Measurements from ENCODE around the gene TMPRSS15.

Gene TMPRSS15

DNA sequence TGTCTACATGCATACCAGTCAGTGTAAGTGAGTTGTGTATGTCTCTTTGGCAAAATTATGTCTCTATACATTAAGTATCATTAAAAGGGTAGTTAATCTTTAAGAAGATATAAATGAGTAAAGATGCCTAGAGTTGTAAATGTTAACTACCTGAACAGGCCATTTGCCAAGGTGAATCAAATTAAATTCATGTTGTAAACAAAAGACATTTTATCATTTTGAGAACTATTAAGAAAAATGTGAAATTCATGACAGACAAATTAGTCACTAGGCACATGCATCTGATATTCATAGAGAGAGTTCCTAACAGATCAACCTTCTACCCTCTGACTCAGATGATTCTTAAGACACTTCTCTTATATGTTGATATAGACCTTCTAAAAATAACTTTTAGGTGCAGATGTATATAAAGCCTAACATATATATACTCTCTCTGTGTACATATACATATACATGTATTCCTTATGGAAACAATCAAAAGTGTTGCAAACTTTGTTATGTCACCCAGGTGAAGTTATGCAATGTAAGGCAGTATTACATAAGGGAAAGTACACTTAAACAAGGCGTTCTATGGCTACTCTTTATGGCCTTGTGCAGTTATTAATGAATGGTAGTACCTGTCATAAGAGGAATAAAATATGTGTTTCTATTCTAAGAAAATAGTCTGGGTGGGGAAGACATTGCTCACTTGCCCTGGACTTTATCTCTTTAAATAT is at the start of gene TMPRSS15:
Gene TMPRSS15, minus strand, starts transcription at position 51 of the 716 bp plus-strand sequence. CDS start 163 bp downstream, outside the sequence.
- no peaks in the 10 kb centered on the region for H3K9me3 ChIP-seq (ENCODE audit: control insufficient read depth, insufficient read depth, low read length)
- H3K27me3 ChIP-seq (ENCODE audit: control insufficient read depth, insufficient read depth, low read length), result no peaks in the 10 kb centered on the region
- H3K9ac ChIP-seq (ENCODE audit: low read depth, low read length), result no peak within 1 kb of the TSS
- no peaks in the 10 kb centered on the region for H3K36me3 ChIP-seq (ENCODE audit: control insufficient read depth, insufficient read depth, low read length)
- H3K4me1 ChIP-seq (ENCODE audit: control insufficient read depth, insufficient read depth, low read length), result no peaks in the 10 kb centered on the region
- no peak within 1 kb of the TSS for H3K4me3 ChIP-seq (ENCODE audit: low read depth, low read length)

DNA sequence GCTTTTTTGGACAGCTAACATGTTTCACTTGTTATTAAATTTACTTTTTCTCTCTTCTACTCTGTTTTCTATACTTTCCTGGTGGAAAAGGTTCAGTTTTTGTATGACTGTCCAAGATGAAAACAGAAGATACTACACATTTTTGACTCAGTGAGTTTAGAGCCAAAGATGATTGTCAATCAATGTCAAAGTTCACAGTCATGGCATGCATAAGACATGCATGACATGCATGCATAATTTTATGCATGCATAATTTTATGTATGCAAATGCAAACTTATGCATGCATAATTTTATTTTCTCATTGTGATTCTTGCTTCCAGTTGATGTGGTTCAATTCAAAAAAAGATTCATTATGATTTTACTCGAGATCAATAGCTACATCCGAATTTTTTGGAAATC is 48.1 kb upstream of the TMPRSS15 start:
- no peaks in the 10 kb centered on the region for H3K9me3 ChIP-seq (ENCODE audit: control insufficient read depth, insufficient read depth, low read length)
- H3K4me1 ChIP-seq (ENCODE audit: control insufficient read depth, insufficient read depth, low read length), result no peaks in the 10 kb centered on the region
- H3K4me3 ChIP-seq (ENCODE audit: low read depth, low read length), result no peak overlapping the region
- no peak overlapping the region for H3K9ac ChIP-seq (ENCODE audit: low read depth, low read length)
- no peaks in the 10 kb centered on the region for H3K36me3 ChIP-seq (ENCODE audit: control insufficient read depth, insufficient read depth, low read length)
- no peaks in the 10 kb centered on the region for H3K27me3 ChIP-seq (ENCODE audit: control insufficient read depth, insufficient read depth, low read length)

DNA sequence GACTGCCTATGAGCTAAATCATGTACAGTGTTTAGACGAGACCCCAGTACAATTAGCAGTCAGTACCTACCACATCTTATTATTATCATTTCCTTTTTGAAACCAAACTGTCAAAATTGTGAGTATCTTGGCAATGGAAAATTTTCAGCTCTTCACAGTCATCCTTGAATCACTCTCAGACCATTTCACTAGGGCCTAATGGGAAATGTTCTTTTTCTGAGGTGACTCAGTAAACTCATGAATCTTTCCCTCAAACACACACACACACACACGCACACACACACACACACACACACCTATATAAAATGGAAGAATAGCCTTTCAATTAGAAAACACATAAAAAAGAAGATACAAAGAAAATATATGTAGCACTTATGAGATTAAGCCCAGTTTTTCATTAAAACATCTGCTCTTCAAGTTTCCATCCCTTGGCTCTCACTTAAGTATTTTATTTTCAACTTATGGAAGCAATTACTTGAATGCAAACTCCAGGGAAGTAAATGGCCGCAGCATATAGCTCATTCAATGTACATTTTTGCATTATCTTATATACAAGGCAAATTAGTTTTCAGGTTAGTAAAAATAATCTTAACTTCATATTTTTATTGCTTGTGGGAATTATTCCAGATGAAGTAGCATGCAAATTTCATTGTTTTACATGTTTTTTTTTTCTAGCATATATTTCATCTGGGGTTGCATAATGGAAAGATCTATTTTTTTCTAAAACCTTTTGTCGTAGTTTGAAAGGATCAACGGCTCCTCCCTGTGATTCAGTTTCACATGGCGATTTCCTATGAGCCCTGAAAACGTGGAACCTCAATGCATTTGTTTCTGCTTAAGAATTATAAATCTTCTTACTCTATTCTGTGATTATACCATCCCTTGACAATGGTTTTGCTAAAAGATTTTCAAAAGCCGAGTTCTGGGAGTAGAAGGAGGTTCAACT is 46.3 kb upstream of the TMPRSS15 start:
- H3K9me3 ChIP-seq (ENCODE audit: control insufficient read depth, insufficient read depth, low read length), result no peaks in the 10 kb centered on the region
- no peaks in the 10 kb centered on the region for H3K27me3 ChIP-seq (ENCODE audit: control insufficient read depth, insufficient read depth, low read length)
- H3K9ac ChIP-seq (ENCODE audit: low read depth, low read length), result no peak overlapping the region
- no peak overlapping the region for H3K4me3 ChIP-seq (ENCODE audit: low read depth, low read length)
- H3K36me3 ChIP-seq (ENCODE audit: control insufficient read depth, insufficient read depth, low read length), result no peaks in the 10 kb centered on the region
- no peaks in the 10 kb centered on the region for H3K4me1 ChIP-seq (ENCODE audit: control insufficient read depth, insufficient read depth, low read length)

DNA sequence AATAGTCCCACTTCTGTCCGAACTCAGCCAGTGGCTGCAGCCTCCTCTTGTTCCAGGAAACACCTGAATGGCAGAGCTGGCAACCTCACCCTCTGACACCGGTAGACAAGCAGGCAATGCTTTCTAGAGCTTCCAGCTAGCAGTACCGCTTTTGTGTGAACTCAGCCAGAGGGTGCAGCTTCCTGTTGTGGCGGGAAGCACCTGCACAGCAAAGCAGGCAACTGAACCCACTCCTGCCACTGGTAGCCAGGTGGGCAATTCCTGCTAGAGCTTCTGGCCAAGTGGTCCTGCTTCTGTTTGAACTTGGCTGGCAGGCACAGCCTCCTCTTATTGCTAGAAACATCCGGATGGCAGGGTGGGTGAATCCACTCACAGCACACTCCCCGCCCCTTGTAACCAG is 40.1 kb upstream of the TMPRSS15 start:
- no peak overlapping the region for H3K9ac ChIP-seq (ENCODE audit: low read depth, low read length)

DNA sequence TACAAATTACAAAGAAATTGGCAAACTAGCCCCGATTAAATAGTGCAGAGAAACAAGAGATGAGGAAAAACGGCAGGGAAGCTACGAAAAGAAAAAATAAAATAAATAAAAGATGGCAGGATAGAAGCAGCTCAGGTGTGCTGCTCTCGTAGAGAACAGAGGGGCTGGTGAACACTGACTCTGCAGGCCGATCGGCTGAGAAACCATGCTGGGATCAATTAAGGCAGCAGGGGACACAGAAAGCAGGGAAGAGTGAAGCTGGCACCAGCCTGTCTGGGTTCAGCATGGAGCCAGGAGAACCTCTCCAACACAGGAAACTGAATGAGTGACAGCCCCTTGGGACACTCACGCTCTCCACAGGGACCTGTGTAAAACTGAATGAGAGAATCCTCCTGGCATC is 39.5 kb upstream of the TMPRSS15 start:
- Histone ChIP-seq H3K4me3 (ENCODE audit: low read depth, low read length) (no peak overlapping the region), H3K27me3 (ENCODE audit: control insufficient read depth, insufficient read depth, low read length) (no peaks in the 10 kb centered on the region), H3K9me3 (ENCODE audit: control insufficient read depth, insufficient read depth, low read length) (no peaks in the 10 kb centered on the region), H3K36me3 (ENCODE audit: control insufficient read depth, insufficient read depth, low read length) (no peaks in the 10 kb centered on the region), H3K9ac (ENCODE audit: low read depth, low read length) (no peak overlapping the region), H3K4me1 (ENCODE audit: control insufficient read depth, insufficient read depth, low read length) (no peaks in the 10 kb centered on the region)

More for the DNA sequence above, 40.1 kb upstream of the TMPRSS15 start:
- no peaks in the 10 kb centered on the region for H3K36me3 ChIP-seq (ENCODE audit: control insufficient read depth, insufficient read depth, low read length)
- no peaks in the 10 kb centered on the region for H3K9me3 ChIP-seq (ENCODE audit: control insufficient read depth, insufficient read depth, low read length)
- H3K4me1 ChIP-seq (ENCODE audit: control insufficient read depth, insufficient read depth, low read length), result no peaks in the 10 kb centered on the region
- H3K27me3 ChIP-seq (ENCODE audit: control insufficient read depth, insufficient read depth, low read length), result no peaks in the 10 kb centered on the region
- no peak overlapping the region for H3K4me3 ChIP-seq (ENCODE audit: low read depth, low read length)

DNA sequence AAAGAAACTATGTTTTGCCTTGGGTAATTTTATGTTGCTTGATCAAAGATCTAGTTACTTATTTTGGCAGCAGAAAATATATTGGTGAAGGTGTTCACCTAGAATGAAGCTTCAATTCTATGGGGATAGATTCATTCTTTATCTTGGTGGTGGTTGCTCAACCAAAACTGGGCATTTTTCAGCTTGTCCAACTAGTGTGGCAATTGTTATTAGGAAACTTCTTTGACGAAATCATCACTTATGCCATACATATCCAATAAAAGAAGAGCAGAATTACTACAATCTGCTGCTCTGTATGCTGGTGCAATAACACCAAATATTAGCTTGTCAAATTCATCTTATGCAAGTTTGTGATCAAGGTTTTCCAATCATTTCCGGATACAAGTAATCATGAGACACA is 26.8 kb upstream of the TMPRSS15 start:
- Histone ChIP-seq H3K27me3 (ENCODE audit: control insufficient read depth, insufficient read depth, low read length) (no peaks in the 10 kb centered on the region), H3K9ac (ENCODE audit: low read depth, low read length) (no peak overlapping the region), H3K4me1 (ENCODE audit: control insufficient read depth, insufficient read depth, low read length) (no peaks in the 10 kb centered on the region), H3K9me3 (ENCODE audit: control insufficient read depth, insufficient read depth, low read length) (no peaks in the 10 kb centered on the region), H3K4me3 (ENCODE audit: low read depth, low read length) (no peak overlapping the region), H3K36me3 (ENCODE audit: control insufficient read depth, insufficient read depth, low read length) (no peaks in the 10 kb centered on the region)

DNA sequence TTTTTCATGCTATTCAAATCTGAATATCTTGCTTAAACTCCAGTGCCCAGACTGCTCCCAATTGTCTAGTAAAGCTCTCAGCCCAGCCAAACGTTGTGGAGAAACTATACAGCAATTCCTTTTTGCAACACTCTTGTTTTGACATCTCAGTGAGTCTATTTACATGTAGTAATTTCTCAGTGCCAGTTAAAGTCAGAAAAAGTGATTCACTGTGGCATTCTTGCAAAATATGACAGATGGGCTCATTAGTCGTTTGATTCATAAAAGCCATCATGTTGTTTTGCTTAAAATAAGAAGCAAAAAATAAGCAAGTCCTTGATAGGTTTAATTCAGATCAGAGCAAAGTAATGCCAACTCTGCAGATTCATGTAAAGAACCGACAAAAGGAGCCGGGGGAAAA is 20.7 kb upstream of the TMPRSS15 start:
- no peaks in the 10 kb centered on the region for H3K36me3 ChIP-seq (ENCODE audit: control insufficient read depth, insufficient read depth, low read length)
- H3K9ac ChIP-seq (ENCODE audit: low read depth, low read length), result no peak overlapping the region
- H3K27me3 ChIP-seq (ENCODE audit: control insufficient read depth, insufficient read depth, low read length), result no peaks in the 10 kb centered on the region
- no peaks in the 10 kb centered on the region for H3K9me3 ChIP-seq (ENCODE audit: control insufficient read depth, insufficient read depth, low read length)
- no peak overlapping the region for H3K4me3 ChIP-seq (ENCODE audit: low read depth, low read length)
- H3K4me1 ChIP-seq (ENCODE audit: control insufficient read depth, insufficient read depth, low read length), result no peaks in the 10 kb centered on the region

DNA sequence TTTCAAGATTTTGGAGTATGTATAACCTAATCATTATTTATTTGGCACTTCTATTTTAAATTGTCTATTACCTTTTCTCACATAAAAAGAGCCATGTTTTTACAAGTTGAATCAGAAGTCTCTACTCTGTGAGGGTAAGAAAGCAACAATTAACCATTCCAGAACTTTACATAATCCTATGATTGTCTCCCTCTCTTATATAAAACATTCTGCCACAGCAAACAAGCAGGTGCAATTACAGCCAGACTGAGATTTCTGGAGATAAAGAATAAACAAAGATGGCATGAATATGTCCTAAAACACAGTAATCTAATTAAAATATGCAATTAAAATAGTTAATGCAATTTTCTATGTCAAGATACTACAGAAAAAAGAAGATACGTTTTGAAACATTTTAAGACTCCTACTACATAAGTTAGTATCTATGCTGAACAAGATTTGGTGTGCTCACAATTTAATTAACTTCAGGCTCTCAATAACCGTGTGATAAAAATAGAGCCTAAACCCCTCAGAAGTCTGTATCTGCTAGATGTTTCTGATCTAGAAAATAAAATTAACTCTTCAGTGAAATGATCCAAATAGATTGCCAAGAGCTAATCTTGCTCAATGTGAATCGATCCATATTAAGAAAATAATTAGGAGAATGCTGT is 13.7 kb upstream of the TMPRSS15 start:
- Histone ChIP-seq H3K36me3 (ENCODE audit: control insufficient read depth, insufficient read depth, low read length) (no peaks in the 10 kb centered on the region), H3K9ac (ENCODE audit: low read depth, low read length) (no peak overlapping the region), H3K27me3 (ENCODE audit: control insufficient read depth, insufficient read depth, low read length) (no peaks in the 10 kb centered on the region), H3K4me1 (ENCODE audit: control insufficient read depth, insufficient read depth, low read length) (peaks cover 5% of the 10 kb centered on the region), H3K4me3 (ENCODE audit: low read depth, low read length) (no peak overlapping the region), H3K9me3 (ENCODE audit: control insufficient read depth, insufficient read depth, low read length) (no peaks in the 10 kb centered on the region)

DNA sequence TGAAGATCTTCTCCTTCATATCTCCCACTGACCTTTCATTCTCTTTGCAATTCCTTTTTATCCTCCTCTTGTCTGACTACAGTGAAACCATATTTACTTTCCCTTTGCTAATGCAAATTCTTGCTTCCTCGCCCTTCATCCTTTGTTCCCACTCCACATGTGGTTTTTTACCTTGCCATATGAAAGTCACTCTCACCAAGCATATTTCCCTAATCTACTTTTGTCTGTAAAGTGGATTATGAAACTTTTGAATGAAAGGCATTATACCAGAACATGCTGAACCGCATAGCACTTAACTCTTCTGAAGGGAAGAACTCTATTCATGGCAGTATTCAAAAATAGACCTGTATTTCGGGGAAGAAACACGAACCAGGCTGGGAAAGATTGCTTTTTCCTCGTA is 8.0 kb upstream of the TMPRSS15 start:
- peaks cover 10% of the 10 kb centered on the region for H3K4me1 ChIP-seq (ENCODE audit: control insufficient read depth, insufficient read depth, low read length)
- no peak overlapping the region for H3K4me3 ChIP-seq (ENCODE audit: low read depth, low read length)
- H3K9ac ChIP-seq (ENCODE audit: low read depth, low read length), result no peak overlapping the region
- no peaks in the 10 kb centered on the region for H3K9me3 ChIP-seq (ENCODE audit: control insufficient read depth, insufficient read depth, low read length)
- H3K36me3 ChIP-seq (ENCODE audit: control insufficient read depth, insufficient read depth, low read length), result no peaks in the 10 kb centered on the region
- no peaks in the 10 kb centered on the region for H3K27me3 ChIP-seq (ENCODE audit: control insufficient read depth, insufficient read depth, low read length)

- no peaks in the 10 kb centered on the region for H3K36me3 ChIP-seq (ENCODE audit: control insufficient read depth, insufficient read depth, low read length)
- no peaks in the 10 kb centered on the region for H3K9me3 ChIP-seq (ENCODE audit: control insufficient read depth, insufficient read depth, low read length)
- no peak overlapping the region for H3K9ac ChIP-seq (ENCODE audit: low read depth, low read length)
- no peaks in the 10 kb centered on the region for H3K27me3 ChIP-seq (ENCODE audit: control insufficient read depth, insufficient read depth, low read length)
- no peak overlapping the region for H3K4me3 ChIP-seq (ENCODE audit: low read depth, low read length)
- peaks cover 10% of the 10 kb centered on the region for H3K4me1 ChIP-seq (ENCODE audit: control insufficient read depth, insufficient read depth, low read length)
Observed at GRCh38 chr21:18409579-18409978, 6.0 kb upstream of the TMPRSS15 start.

DNA sequence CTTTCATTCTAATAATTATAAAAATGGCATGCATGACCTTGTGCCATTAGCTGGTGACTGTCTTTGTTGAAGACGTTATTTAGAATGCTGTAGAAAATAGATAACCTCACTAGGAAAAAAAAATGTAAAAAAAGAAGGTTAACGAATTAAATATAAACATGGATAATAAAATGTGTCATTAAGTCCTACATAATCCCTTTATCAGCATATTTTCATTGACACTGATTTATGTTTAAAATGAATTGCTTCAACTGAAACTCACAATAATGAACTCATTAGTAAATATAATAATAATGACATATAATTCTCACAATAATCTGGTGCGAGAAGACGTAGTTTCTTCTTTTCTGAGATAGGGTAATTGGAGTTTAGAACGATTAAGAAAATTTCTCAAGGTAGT is 4.7 kb downstream of the TMPRSS15 start:
- no peak overlapping the region for H3K9ac ChIP-seq (ENCODE audit: low read depth, low read length)
- no peaks in the 10 kb centered on the region for H3K36me3 ChIP-seq (ENCODE audit: control insufficient read depth, insufficient read depth, low read length)
- no peak overlapping the region for H3K4me3 ChIP-seq (ENCODE audit: low read depth, low read length)
- H3K4me1 ChIP-seq (ENCODE audit: control insufficient read depth, insufficient read depth, low read length), result no peaks in the 10 kb centered on the region
- H3K27me3 ChIP-seq (ENCODE audit: control insufficient read depth, insufficient read depth, low read length), result no peaks in the 10 kb centered on the region
- no peaks in the 10 kb centered on the region for H3K9me3 ChIP-seq (ENCODE audit: control insufficient read depth, insufficient read depth, low read length)

Measured in iPS-15b (cell line).